HuH-7.5 (cell line): ENCODE results near the gene SHISA8.

Source experiments
- DNase-seq: peaks from one replicate; pipeline ENCODE4 v3.0.0; 2011; ENCODE audit warnings: low spot score

Gene SHISA8

DNA sequence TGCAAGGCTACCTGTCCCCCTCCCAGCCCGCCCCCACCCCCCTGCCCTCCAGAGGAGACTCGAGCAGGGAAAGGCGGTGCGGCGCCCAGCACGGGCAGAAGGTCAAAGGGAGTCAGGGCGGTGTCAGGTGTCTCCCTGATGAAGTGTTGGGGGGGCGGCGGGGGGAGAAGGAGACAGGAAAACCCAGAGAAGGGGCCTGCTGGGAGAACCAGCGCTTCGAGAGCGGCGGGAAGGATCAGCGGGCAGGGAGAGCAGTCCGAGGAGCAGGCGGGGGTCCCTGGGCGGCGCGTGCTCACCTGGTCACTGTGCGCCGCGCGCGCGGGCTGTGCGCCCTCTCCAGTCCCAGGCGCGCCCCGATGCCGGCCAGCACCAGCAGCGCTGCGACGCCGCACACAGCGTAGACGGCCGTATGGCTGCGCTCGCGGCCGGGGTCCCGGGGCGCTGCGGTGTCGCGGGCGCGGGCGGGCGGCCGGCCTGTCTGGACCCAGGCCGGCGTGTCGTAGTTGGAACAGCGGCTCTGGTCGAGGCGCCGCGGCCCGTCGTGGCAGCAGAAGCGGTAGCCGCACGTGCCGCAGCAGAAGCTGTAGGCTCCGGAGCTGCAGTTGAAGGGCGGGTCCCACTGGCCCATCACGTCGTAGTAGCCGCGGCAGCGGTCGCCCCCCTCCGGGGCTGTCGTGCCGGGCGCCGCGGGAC lies 886 bp downstream of the SHISA8 start:
- no peak for DNase-seq

DNA sequence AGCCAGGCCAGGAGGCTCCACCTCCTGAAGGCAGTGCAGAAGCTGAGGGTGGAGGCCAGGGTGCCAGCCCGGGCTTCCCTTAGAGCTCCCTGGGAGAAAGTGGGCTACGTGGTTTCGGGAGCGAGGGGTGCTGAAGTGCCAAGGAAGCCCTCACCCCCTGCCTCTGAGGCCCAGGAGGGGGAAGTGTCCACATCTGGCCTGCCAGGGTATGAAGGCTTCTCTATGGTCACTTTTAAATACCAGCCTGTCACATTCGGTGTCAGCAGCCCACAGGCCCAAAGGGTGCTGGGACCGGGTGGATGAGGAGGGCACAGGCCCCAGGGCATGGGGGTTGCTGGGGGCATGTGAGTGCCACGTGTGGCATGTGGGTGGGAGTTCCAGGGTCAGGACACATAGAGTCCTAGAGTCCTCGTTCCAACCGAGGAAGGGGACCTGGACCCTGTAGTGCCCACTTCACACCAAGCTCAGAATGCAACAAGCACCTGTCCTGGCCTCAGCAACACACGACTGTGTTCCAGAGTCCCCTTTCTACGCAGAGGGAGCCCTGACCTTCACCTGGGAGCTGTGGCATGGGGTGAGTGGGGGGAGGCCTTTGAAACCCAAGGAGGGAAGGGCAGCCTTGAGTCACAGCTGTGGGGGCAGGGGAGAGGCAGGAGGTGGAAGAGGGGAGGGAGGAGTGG lies 1.7 kb downstream of the SHISA8 start:
- no peak for DNase-seq

DNA sequence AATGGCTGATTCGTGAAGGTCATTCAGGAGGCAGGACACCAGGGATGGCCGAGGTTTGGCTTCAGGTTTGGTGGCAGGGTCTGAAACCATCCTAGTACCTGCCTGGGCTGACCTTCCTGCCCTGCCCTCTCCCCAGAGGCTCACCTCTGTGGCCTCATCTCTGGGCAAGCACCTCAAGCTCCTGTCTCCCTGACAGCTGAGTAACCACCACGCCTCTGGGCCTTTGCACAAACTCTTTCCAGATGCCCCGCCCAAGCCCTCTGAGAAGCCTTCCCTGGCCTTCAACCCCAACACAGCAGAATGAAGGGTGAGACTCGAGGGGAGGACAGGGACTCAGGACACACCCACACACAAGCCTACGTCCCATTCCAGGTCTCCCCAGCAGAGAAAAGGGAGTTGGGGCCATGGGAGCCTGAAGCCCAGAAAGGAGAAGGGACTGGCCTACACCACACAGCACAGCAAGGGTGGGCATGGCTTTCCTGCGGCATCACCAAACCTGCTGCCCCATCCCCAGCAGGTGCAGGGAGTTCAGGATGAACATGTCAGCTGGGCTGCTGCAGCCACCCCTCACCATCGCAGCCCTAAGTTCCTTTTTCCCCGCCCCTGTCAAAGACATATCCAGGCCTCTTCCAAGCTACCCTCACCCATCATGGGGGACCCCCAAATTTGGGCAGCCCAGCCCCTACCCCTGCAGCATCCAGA lies 2.4 kb downstream of the SHISA8 start:
- no peak for DNase-seq

DNA sequence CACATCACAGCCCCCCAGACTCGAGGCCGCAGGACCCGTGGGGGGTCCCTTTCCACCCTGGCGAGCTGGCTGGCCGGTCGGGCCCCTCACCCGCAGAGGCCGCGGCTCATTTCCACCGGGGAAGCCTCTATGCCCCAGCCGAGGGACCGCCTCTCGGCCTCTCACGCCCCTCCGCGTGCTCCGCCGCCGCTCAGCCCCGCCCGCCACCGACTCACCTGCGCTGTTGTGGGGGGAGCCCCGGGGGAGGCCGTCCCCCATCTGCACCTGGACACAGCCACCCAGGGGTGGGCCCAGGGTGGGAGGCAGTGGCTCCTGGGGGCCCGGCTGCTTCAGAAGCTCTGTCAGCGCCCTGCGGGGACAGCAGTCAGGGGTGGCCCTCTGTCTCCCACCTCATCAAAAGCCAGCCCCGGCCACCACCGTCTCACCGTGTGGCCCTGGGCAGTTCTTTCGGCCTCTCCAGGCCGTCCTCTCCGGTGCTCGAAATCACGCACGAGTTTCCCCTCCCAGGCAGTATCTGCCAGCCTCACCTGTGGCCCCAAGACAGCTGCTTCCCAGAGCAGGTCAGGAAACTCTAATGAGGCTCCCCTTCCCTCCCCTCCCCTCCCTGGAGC lies 3.8 kb downstream of the SHISA8 start:
- DNase-seq = no peak

DNA sequence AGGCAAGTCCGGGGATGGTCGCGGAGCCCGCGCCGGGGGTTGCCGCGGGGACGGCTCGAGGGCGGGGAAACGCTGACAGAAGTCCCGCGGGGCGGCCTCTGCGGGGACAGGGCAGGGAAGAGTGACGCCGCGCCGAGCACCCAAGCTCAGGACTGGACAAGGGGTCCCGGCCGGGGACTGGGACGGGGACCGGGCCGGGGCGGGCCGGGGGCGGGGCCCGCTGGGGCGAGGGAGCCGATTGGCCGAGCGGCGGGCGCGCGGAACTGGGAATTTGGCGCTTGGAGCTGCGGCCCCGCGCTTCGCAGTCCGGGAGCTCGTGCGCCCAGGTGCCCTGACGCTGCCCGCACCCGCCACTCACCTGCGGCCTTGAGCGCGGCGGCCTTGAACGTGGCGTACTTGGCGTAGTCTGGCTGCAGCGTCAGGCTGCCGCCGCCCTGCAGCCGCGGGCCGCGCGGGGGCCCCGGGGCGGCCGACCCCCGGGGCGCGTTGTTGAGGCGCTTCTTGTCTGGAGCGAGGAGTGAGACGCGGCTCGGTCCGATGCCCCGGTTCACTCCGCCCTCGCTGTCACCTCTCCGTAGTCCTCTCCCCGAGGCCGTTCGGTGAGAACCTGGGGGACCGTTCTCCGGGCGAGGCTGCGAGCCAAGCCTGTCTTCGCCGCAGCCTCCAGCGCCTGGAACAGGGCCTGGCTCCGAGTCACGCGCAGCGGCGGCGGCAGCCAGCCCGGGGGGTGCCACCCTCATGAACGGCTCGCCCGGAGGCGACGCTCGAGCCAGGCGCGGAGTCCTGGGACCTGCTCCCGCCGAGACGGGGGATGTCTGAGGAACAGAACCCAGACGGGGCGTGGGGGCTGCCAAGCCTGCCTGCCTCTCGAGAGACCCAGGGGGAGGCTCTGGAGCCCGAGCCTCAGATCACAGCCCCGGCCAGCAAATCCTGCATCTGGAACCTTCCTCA lies 4.5 kb downstream of the SHISA8 start:
- no peak for DNase-seq

DNA sequence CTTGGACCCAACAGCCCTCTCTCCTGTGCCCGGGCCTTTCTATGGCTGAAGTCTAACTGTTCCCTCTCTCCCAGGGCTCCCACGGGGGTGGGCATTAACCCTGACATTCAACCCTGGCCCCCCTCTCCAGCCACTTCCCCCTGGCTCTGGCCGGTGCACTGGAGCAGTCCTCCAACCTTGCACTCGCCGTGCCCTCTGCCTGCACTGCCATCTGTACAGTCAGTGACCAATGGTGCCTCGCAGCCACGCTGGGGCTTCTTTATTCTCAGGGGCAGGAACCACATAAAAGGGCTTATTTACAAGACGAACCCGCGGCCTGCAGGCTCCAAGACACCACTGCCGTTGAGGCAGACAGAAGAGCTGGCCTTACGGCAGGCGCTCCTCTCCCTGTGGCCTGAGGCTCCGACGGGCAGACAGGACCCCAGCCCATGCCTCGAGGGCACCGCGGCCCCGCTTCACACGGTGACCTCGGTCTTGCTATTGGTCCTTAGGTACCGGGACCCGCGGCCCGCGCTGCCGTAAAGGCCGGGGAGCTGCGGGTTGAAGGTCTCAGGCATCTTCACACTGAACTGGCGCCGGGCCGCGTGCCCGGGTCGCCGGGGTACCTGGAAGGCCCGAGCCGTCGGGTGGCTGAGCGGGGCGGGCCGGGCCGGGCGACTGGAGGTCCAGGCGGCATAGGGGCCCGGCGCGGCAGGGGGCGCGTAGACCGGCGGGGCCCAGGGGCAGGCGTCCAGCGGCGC lies 5.4 kb downstream of the SHISA8 start:
- DNase-seq = no peak

DNA sequence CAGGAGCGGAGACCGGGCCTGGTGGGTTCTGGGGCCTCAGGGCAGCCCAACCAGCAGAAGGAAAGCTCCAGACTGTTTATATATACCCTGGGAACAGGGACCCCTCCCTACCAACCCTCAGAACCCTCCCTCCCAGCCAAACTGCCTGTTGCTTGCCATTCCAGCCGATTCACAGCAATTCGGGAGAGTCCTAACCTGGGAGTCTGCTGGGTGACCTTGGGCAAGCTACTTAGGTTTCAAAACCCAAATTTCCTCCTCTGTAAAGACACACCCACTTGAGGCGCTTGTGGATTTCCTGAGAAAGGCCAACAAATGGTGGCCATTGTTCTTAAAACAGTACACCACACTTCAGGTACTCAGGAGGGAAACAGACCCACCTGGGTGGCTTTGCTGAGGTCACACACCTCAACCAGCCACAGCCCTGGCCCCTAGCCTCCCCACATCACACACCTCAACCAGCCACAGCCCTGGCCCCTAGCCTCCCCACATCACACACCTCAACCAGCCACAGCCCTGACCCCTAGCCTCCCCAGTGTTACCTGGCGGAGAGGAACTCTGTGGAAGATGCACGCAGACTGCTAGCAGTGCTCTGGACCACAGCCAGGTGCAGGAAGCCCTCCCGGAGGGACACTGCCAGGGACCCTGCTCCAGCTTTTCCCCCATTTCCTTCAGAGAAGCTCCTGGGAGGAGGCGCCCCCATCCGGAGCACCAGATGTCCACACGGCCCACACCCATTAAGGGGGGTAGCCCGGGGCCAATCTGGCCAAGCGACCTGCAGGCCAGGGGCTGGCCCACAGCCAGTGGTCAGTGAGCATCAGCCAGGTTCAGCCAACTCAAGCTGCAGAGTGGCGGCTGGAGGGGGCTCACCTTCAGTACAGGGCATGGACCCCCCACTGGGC lies 6.2 kb downstream of the SHISA8 start:
- DNase-seq = no peak

DNA sequence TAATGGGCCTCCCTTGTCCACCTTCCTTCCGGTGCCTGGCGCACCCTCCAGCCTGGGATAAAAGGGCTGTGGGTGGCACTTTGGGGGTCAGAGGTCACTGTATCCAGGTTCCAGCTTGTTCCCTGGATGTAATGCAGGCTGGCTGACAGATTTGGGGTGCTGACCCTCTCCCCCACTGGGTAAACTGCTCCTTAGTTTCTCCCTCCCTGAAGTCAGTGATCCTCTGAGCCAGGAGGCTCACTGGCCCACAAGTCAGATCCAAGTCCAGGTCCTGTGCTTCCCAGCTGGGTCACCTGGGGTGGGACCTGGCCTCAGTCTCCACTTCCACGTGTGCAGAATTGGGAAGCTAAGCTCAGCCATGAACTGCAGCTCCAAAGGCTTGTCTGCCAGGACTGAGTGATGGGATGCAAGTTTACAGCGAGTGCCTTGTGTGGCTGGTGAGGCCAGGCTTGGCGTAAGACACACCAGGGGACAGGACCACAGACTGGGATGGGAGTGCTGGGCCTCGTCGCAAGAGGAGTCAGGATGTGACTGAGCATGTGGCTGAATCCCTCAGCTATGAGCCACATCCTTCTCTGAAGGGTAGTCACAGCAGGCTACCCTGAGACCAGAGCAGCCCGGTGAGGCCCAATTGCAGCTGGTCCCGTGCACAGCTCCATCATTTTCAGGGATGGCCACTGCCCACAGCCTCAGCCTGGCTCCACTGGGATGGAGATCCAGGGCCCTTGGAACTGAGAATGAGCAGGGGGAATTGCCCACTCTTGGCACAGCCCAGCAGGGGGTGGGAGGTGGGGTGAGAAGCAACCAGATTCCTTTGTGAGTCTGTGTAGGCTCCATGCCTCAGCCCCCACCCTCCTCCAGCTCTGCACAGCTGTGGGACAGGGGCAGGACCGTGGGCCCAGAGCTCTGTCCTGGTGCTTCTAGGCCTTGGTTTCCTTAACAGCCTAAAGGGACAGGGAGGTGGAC lies 7.2 kb downstream of the SHISA8 start:
- no peak for DNase-seq

DNA sequence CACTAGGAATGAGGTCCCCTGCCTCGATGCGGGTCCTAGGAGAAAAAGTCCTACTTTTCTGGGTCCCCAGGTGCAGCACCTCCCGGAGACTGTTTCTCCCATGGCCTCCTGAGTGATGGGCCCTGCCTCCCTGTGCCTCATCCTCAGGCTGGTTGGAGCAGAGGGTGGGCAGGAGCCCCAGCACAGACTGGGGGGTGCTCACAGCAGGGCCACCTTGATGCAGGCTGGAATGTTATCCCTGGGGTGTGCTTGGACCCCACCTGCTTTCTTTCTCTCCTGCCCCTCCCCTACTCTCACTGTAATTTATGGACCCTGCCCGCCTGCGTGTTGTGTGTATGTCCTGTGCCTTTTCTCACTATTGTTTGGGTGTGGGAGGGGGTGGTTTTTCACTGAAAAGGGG lies 8.1 kb downstream of the SHISA8 start:
- no peak for DNase-seq

DNA sequence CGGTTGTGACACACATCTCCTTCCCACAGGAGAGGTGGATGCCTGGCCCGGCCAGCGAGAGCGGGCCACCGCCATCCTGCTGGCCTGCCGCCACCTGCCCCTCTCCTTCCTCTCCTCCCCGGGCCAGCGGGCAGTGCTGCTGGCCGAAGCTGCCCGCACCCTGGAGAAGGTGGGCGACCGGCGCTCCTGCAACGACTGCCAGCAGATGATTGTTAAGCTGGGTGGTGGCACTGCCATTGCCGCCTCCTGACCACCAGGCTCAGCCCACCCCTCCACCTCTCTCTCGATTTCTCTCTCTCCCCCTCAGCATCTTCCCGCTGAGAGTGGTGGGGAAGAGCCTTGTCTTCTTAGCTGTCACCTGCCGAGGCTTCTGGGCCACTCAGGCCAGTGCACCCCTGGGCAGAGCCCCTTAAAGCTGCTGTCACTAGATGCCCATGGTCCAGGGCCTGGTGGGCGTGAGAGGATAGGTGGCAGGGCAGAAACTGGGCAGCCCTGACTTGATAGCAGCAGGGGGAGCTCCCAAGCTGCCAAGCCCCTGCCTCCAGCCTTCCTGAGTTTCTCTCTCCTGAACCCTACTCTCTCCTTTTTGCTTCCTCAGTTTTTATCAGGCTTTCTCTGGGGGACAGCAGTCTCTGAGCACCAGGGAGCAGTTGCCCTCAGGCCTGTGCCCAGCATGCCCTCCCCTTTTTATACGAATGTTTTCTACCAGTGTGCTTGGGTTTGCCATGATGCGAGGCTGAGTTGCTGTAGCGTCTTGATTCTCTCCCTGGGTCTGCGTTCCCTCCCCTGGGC lies 9.3 kb downstream of the SHISA8 start:
- DNase-seq = no peak

DNA sequence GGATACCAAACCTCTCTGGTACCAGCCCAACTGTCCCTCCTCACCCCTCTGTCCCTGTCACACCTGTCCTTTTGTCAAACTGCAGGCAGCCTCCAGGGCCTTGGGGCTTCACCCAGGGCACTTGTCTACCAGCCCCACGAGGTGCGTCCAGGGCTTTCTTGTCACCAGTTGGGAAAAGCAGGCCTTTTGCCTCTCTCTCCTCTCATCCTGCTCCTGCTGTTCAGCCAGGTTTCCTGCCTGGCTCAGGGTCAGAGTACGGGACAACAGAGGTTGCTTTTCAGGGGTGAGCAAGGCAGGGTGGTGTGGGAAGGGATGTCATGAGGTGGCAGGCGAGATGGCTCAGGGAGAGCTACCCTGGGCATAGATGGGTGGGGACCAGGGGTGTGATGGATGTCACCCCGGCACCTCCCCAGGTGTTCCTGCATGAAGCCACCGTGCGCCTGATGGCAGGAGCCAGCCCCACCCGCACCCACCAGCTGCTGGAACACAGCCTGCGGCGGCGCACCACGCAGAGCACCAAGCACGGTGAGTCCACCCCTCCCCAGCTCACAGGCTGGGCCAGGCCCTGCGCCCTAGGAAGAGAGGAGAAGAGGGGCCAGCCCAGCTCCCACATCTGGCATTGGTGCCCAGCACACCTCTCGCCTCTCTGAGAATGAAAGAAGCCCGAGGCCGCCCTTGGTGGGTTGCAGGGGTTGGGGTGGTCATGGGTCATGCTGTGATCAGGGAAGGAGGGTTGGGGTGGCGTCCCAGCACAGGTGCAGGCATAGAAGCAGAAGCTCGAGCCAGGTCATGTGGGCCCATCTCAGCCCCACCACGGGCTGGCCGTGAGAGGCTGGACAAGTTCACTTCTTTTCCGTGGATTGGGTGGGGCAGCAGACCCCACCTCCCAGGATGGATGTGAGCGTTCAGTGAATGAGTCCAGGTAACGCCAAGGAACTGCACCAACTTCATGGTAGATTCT lies 10.1 kb downstream of the SHISA8 start:
- no peak for DNase-seq

DNA sequence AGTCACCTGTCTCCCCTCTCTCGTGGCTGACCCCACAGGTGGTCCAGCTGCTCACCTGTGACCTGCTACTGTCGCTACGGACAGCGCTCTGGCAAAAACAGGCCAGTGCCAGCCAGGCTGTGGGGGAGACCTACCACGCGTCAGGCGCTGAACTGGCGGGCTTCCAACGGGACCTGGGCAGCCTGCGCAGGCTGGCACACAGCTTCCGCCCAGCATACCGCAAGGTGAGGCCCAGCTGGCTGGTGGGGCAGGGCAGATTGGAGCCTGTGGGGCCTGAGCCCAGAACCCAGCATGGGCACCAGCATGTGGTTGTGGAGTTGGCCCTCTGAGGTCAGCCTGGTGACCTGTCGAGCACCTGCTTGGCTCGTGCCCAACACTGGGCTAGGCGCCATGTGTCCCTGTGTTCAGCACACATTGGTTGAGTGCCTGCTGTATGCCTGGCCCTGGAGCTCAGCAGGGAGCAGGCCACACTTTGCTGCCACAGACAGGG lies 11.9 kb downstream of the SHISA8 start:
- no peak for DNase-seq

DNA sequence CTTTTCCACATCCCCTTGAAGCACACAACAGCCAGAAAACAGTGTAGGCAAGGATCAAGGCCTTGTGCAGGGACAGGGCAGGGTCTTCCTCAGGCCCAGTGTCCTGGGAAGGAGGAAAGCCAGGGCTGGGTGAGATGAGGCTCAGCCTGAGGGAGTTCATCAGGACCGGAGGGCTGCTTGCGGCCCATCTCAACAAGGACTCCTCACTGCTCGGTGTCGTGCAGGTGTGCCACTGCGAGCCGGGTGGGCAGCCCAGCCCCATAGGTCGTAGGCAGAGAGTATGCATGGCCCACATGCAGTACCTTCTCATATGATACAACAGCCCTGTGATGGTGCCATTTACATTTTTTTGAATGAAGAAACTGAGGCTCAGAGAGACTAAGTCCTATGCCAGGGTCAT lies 12.9 kb downstream of the SHISA8 start:
- no peak for DNase-seq

DNA sequence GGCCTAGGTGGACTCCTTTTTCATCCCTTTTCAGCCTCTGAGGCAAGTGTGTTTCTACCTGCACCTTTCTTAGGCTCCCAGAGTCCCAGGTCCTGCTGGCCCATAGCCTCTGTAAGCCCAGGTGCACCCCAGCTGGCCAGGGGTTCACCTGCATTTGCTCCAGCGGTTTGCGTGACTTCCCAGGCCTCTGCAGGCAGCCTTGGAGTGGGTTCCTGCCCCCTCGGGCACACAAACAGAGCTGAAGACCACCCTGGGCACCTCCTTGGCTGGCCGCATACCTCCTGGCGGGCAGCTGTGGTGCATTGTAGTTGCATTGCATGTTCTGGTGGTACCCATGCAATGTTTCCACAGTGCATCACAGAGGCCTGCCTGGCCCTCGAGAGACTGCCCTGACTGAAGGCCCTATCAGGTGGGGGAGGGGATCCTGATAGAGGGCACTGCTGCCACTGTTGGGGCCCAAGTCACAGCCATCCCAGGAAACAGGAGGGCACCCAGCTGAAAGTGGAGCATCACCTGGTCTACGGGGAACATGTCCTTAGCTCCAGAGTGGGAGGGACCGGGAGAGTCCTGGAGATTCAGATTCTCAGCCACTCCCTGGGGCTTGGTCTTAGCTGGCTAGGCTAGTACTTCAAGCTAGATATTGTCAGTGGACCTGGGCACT lies 14.1 kb downstream of the SHISA8 start:
- DNase-seq = no peak

DNA sequence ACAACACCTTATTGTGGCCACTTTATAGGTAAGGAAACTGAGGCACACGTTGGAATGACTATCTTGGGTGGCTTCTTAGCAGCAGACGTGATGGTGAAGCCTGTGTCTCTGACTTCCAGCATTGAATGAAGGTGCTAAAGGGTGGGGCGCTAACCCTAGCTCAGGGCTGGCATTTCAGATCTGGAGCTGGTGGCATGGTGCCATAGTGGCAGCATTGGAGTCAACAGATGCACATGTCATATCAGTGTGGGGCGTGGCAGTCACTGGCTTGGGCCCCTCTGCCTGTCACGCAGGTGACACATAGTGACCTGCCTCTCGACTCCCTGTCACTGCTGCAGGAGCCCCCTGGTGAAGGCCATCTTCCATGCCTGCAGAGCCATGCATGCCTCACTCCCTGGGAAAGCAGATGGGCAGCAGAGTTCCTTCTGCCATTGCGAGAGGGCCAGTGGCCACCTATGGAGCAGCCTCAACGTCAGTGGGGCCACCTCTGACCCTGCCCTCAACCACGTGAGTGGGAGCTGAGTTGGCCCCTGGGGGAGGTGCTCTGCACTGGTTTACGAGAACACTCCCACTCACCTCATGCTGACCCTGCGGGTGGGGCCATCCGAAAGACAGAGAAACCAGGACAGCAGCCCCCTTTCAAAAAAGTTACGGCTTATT lies 14.8 kb downstream of the SHISA8 start:
- DNase-seq = no peak

DNA sequence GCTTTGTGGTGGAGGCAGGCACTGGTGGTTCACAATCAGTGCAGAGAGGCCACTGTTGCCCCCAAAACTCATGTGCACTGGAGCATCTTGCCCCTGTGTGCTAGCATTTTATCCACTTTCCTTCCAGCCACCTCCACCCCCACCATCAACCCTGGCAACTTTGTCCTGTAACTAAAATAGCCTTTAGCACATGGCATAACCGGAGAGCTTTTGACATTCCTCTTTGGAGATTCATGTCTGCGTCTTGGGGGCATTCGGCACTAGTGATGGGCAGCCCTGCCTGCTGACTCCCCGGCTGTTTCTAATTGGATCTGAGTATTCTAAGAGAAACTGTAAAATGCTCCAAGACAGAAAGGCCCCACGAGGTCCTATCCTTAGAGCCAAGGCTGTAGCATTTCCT lies 15.8 kb downstream of the SHISA8 start:
- DNase-seq = no peak
